SW 1271 (cell line): ENCODE results near the gene CLEC16A.

Experiments
- DNase-seq, 2 experiments: peaks; one replicate each; lab custom pipeline; 2025; lab: John Stamatoyannopoulos, UW

The CLEC16A gene

GRCh38 chr16:11015607-11016006, 71.2 kb downstream of the CLEC16A start:
- DNase-seq, result no peak

- DNase-seq, result no peak
Measured at GRCh38 chr16:11016524-11016988, 72.2 kb downstream of the CLEC16A start.

- DNase-seq, result no peak
Measured at GRCh38 chr16:11016993-11017392, 72.6 kb downstream of the CLEC16A start.

GRCh38 chr16:11017499-11017898, 73.1 kb downstream of the CLEC16A start:
- no peak for DNase-seq

GRCh38 chr16:11020388-11020787, 76.0 kb downstream of the CLEC16A start:
- no peak for DNase-seq

- no peak for DNase-seq
Measured at GRCh38 chr16:11020792-11021551, 76.6 kb downstream of the CLEC16A start.

- no peak for DNase-seq
Measured at GRCh38 chr16:11022002-11022401, 77.6 kb downstream of the CLEC16A start.

- no peak for DNase-seq
Measured at GRCh38 chr16:11023262-11024039, 79.1 kb downstream of the CLEC16A start.

- no peak for DNase-seq
Measured at GRCh38 chr16:11024333-11025053, 80.1 kb downstream of the CLEC16A start.

GRCh38 chr16:11025120-11025531, 80.8 kb downstream of the CLEC16A start:
- no peak for DNase-seq

- DNase-seq, result no peak
Measured at GRCh38 chr16:11029948-11030347, 85.6 kb downstream of the CLEC16A start.

- DNase-seq, result no peak
Measured at GRCh38 chr16:11030990-11031510, 86.7 kb downstream of the CLEC16A start.

- DNase-seq, result no peak
Measured at GRCh38 chr16:11032000-11032921, 87.9 kb downstream of the CLEC16A start.

GRCh38 chr16:11032922-11033291, 88.5 kb downstream of the CLEC16A start:
- no peak for DNase-seq

- DNase-seq, result no peak
Measured at GRCh38 chr16:11033629-11034420, 89.5 kb downstream of the CLEC16A start.

GRCh38 chr16:11034481-11034931, 90.1 kb downstream of the CLEC16A start:
- DNase-seq, result no peak

GRCh38 chr16:11035096-11035495, 90.7 kb downstream of the CLEC16A start:
- DNase-seq, result no peak

GRCh38 chr16:11036040-11036439, 91.7 kb downstream of the CLEC16A start:
- no peak for DNase-seq

- no peak for DNase-seq
Measured at GRCh38 chr16:11036868-11037410, 92.6 kb downstream of the CLEC16A start.

- no peak for DNase-seq
Measured at GRCh38 chr16:11038305-11038704, 93.9 kb downstream of the CLEC16A start.
